ENCODE data around the gene IFT88.

IFT88 gene

GRCh38 chr13:20719783-20720182 lies 152.8 kb downstream of the IFT88 start:
- DNase-seq = no peak

- no peak for DNase-seq
These were observed 153.5 kb downstream of the IFT88 start for GRCh38 chr13:20720499-20720898.

- no peak for DNase-seq
These were observed 154.1 kb downstream of the IFT88 start for GRCh38 chr13:20721058-20721453.

- DNase-seq = no peak
These were observed 154.7 kb downstream of the IFT88 start for GRCh38 chr13:20721454-20722357.

GRCh38 chr13:20727856-20728255 lies 160.9 kb downstream of the IFT88 start:
- no peak for DNase-seq

- DNase-seq = no peak
These were observed 161.8 kb downstream of the IFT88 start for GRCh38 chr13:20728579-20729311.

- DNase-seq = no peak
These were observed 163.0 kb downstream of the IFT88 start for GRCh38 chr13:20729633-20730585.

- no peak for DNase-seq
These were observed 171.7 kb downstream of the IFT88 start for GRCh38 chr13:20738616-20739015.

- DNase-seq = no peak
These were observed 173.1 kb downstream of the IFT88 start for GRCh38 chr13:20740021-20740420.

Data from GF-D8 (cell line).